HG02852 (cell line): ENCODE results near the gene DNAJC11.
A peak's percentile ranks its signal among the peaks of the same experiment; 100 is the strongest.

ENCODE experiments used
- ATAC-seq: cut with Tn5 transposase; IDR thresholded peaks from one replicate; pipeline ENCODE4 v1.9.1; 2021; ENCODE audit warnings: mild to moderate bottlenecking, moderate library complexity; ENCODE audit not compliant: unreplicated experiment

Gene DNAJC11

GRCh38 chr1:6627031-6627430 lies 74.6 kb downstream of the DNAJC11 start:
- ATAC-seq, result no peak

GRCh38 chr1:6625584-6626149 lies 75.9 kb downstream of the DNAJC11 start:
- ATAC-seq, result no peak

- peak; percentile 77 for ATAC-seq
Observed at GRCh38 chr1:6624710-6625583, 76.7 kb downstream of the DNAJC11 start, which contains the start of gene THAP3. THAP3 (plus strand) TSS chr1:6624868; CDS start chr1:6625219, 351 bp downstream.

GRCh38 chr1:6623269-6623965 lies 78.2 kb downstream of the DNAJC11 start:
- ATAC-seq, result no peak

- no peak for ATAC-seq
Observed at GRCh38 chr1:6622396-6623152, 79.0 kb downstream of the DNAJC11 start.

GRCh38 chr1:6621429-6622391 lies 79.9 kb downstream of the DNAJC11 start:
- ATAC-seq, result no peak

- ATAC-seq, result no peak
Observed at GRCh38 chr1:6619045-6619444, 82.6 kb downstream of the DNAJC11 start.

GRCh38 chr1:6614929-6615785 lies 86.5 kb downstream of the DNAJC11 start:
- ATAC-seq, result no peak

GRCh38 chr1:6614019-6614928 lies 87.3 kb downstream of the DNAJC11 start:
- ATAC-seq, result no peak

GRCh38 chr1:6613361-6614018 lies 88.1 kb downstream of the DNAJC11 start, which contains the start of gene PHF13:
PHF13 (plus strand) TSS chr1:6613731; CDS start chr1:6614067, 336 bp downstream.
- peak; percentile 88 for ATAC-seq

GRCh38 chr1:6612641-6613360 lies 88.8 kb downstream of the DNAJC11 start:
- peak; percentile 33 for ATAC-seq

GRCh38 chr1:6603915-6604558 lies 97.6 kb downstream of the DNAJC11 start:
- no peak for ATAC-seq

- ATAC-seq, result peak; percentile 27
Observed at GRCh38 chr1:6603238-6603914, 98.2 kb downstream of the DNAJC11 start.

- ATAC-seq, result peak; percentile 54
Observed at GRCh38 chr1:6602669-6603237, 98.9 kb downstream of the DNAJC11 start, which contains the start of gene KLHL21. KLHL21 (minus strand) TSS chr1:6602869; CDS start chr1:6602817, 52 bp downstream.
